Esophagus muscularis mucosa (tissue), 3 donors: Measurements from ENCODE around the gene CPSF4.

Experiments used
- CTCF ChIP-seq, 3 experiments: fragments of 200-600 bp in 2 of 3; fragments of 450-650 bp in 1 of 3; sonication (generic) in 2 of 3; IDR thresholded peaks; one replicate each; pipeline ENCODE4 v1.5.1; 2017 to 2019; ENCODE audit warnings: antibody characterized with exemption in 3 of 3, mild to moderate bottlenecking in 2 of 3, moderate library complexity in 1 of 3
- POLR2A ChIP-seq: fragments of 450-650 bp; IDR thresholded peaks from one replicate; pipeline ENCODE4 v1.6.1; 2017; ENCODE audit warnings: antibody characterized with exemption, moderate library complexity, mild to moderate bottlenecking, low read depth
- POLR2AphosphoS5 ChIP-seq, 2 donors: sonication (generic); formaldehyde crosslinking; IDR thresholded peaks; one replicate each; pipeline ENCODE4 v1.6.1; 2017; ENCODE audit warnings: antibody characterized with exemption in 2 of 2

GRCh38 chr7:99498546-99498944, 59.8 kb downstream of the CPSF4 start:
- TF ChIP-seq CTCF (IDR thresholded peaks at IDR 0.05) (no peak), POLR2A (no peak), POLR2AphosphoS5 (IDR thresholded peaks at IDR 0.05) (no peak)
